ENCODE data around the gene EN2.
A peak's percentile ranks its signal among the peaks of the same experiment; 100 is the strongest.

Gene EN2

DNA sequence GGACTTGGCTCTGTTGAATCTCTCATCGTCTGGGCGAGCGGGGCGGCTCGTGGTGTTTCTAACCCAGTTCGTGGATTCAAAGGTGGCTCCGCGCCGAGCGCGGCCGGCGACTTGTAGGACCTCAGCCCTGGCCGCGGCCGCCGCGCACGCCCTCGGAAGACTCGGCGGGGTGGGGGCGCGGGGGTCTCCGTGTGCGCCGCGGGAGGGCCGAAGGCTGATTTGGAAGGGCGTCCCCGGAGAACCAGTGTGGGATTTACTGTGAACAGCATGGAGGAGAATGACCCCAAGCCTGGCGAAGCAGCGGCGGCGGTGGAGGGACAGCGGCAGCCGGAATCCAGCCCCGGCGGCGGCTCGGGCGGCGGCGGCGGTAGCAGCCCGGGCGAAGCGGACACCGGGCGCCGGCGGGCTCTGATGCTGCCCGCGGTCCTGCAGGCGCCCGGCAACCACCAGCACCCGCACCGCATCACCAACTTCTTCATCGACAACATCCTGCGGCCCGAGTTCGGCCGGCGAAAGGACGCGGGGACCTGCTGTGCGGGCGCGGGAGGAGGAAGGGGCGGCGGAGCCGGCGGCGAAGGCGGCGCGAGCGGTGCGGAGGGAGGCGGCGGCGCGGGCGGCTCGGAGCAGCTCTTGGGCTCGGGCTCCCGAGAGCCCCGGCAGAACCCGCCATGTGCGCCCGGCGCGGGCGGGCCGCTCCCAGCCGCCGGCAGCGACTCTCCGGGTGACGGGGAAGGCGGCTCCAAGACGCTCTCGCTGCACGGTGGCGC, at the start of gene EN2:
Gene EN2 (plus strand): TSS at position 19 of the 767 bp plus-strand sequence. CDS start 249 bp downstream, at position 268.
- DNase-seq = peak; percentile 45

- DNase-seq = peak; percentile 40
Measured at GRCh38 chr7:155408651-155409586, 49.0 kb upstream of the EN2 start.

DNA sequence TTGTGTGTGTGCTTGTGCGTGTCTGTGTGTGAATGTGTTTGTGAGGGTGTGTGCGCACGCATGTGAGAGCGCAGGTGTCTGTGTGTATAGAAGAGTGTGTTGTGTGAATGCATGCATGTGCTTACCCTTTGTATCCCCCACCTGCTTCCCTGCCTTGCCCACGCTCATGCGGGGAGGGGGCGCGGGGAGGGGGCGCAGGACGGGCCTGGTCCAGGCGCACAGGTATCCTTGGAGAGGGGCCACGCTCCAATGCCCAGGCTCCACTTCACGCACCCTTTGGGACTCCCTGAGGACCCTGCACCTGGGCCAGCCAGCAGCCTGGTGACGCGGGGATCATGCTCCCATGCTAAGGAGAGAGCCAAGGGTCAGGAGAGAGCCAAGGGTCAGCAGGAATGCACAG, 47.9 kb upstream of the EN2 start:
- no peak for DNase-seq

GRCh38 chr7:155410431-155410830, 47.5 kb upstream of the EN2 start:
- DNase-seq = no peak

- DNase-seq = no peak
Measured at GRCh38 chr7:155411718-155412415, 46.1 kb upstream of the EN2 start.

GRCh38 chr7:155412416-155413253, 45.3 kb upstream of the EN2 start:
- DNase-seq = peak; percentile 75

GRCh38 chr7:155414547-155415492, 43.1 kb upstream of the EN2 start:
- no peak for DNase-seq

- no peak for DNase-seq
Measured at GRCh38 chr7:155416646-155417380, 41.1 kb upstream of the EN2 start.

DNA sequence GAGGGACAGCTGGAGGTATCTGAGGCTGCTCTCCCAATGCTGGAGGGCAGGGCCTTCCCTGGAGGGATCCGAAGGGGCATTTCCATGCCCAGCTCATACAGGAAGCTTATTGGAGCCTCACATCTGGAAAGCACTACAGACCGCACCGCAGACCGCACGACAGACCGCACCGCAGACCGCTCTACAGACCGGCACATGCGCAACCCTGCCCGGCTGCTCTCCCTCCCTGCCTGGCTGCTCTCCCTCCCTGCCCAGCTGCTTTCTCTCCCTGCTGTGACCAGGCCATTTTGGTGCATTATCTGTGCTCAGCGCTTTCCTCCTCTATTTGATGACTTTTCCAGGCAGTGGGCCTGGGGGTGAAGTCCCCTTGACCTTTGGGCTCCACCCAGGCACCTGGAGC, 39.6 kb upstream of the EN2 start:
- no peak for DNase-seq

GRCh38 chr7:155418941-155419755, 38.8 kb upstream of the EN2 start:
- DNase-seq = no peak

GRCh38 chr7:155420116-155420515, 37.8 kb upstream of the EN2 start:
- DNase-seq = no peak

- DNase-seq = no peak
Measured at GRCh38 chr7:155422151-155422550, 35.8 kb upstream of the EN2 start.

- no peak for DNase-seq
Measured at GRCh38 chr7:155422599-155423336, 35.2 kb upstream of the EN2 start.

- DNase-seq = no peak
Measured at GRCh38 chr7:155423337-155424285, 34.3 kb upstream of the EN2 start.

GRCh38 chr7:155424301-155425010, 33.5 kb upstream of the EN2 start:
- no peak for DNase-seq

- no peak for DNase-seq
Measured at GRCh38 chr7:155425011-155425340, 33.0 kb upstream of the EN2 start.

DNA sequence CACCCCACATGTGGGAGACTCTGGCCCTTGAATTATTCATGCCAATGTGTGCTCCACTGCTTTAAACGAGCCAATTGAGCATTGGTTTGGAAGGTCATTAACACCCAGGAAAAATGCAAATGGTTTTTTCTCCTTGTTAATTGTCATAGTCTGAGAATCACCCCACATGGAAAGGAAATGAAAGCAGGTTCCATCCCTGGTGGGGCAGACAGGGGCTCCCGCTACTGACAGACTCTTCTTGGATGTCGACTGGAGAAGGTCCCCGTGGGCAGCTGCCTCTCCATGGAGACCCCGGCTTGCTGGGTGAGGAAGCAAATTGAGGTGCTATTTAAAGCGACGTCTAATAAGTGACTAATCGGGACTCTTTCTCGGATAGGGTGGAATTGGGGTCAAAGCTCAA, 32.0 kb upstream of the EN2 start:
- DNase-seq = no peak

All from NCI-H69 (cell line).